A549 treated with AZD9567 at 1 μM for 4 hours (cell line): Measurements from ENCODE around the gene HAPLN1. TPM values are rescaled to one million over a fixed set of nuclear protein-coding genes. Genes with fewer than 3 reads are reported as not detected.

ENCODE experiments used
- total RNA-seq: library from RNA; stranded (reverse); fragments of 200-300 nt; extraction: Qiagen RNA extraction; gene quantifications from 5 replicates; pipeline ENCODE4 v1.2.3, GENCODE V29; 2022; ENCODE audit not compliant: insufficient read depth

Gene HAPLN1
- not detected in 5 replicates for total RNA-seq

GRCh38 chr5:83720836-83721537 lies at the start of gene HAPLN1:
Gene HAPLN1, minus strand, starts transcription at chr5:83720855. Its CDS starts 47,332 bp downstream, at chr5:83673523.

Other genes with a start within 250 kb of the HAPLN1 start
- 8.6 to 27.3 TPM (median 11.4 TPM) in 5 replicates for gene VCAN, start 249.1 kb downstream of the HAPLN1 start, total RNA-seq